HG02870 (cell line): Measurements from ENCODE around the gene ACADM.
A peak's percentile ranks its signal among the peaks of the same experiment; 100 is the strongest.
"Not testable (repeated sequence)": the region's sequence is repeated elsewhere in the genome, so short reads cannot be mapped to it uniquely, and the experiment has no call there.

Experiments
- ATAC-seq: cut with Tn5 transposase; IDR thresholded peaks from one replicate; pipeline ENCODE4 v1.9.1; 2021; ENCODE audit warnings: mild to moderate bottlenecking, moderate library complexity; ENCODE audit not compliant: unreplicated experiment

Gene ACADM

GRCh38 chr1:75733661-75734060 is 9.2 kb downstream of the ACADM start:
- no peak for ATAC-seq

- no peak for ATAC-seq
Observed at GRCh38 chr1:75736016-75736415, 11.5 kb downstream of the ACADM start.

- ATAC-seq: no peak
Observed at GRCh38 chr1:75742047-75742625, 17.6 kb downstream of the ACADM start.

- ATAC-seq: peak; percentile 89
Observed at GRCh38 chr1:75745276-75745675, 20.8 kb downstream of the ACADM start.

GRCh38 chr1:75757210-75757609 is 32.7 kb downstream of the ACADM start:
- ATAC-seq: not testable (repeated sequence)

- not testable (repeated sequence) for ATAC-seq
Observed at GRCh38 chr1:75758543-75758942, 34.0 kb downstream of the ACADM start.

- ATAC-seq: no peak
Observed at GRCh38 chr1:75764057-75764655, 39.6 kb downstream of the ACADM start.

GRCh38 chr1:75765697-75766355 is 41.3 kb downstream of the ACADM start:
- ATAC-seq: no peak

- no peak for ATAC-seq
Observed at GRCh38 chr1:75768016-75768415, 43.5 kb downstream of the ACADM start.

GRCh38 chr1:75770761-75771160 is 46.3 kb downstream of the ACADM start:
- ATAC-seq: no peak

- ATAC-seq: no peak
Observed at GRCh38 chr1:75771978-75772377, 47.5 kb downstream of the ACADM start.

GRCh38 chr1:75777812-75778211 is 53.3 kb downstream of the ACADM start:
- ATAC-seq: not testable (repeated sequence)

GRCh38 chr1:75778694-75779093 is 54.2 kb downstream of the ACADM start:
- ATAC-seq: not testable (repeated sequence)

GRCh38 chr1:75780183-75780582 is 55.7 kb downstream of the ACADM start:
- ATAC-seq: not testable (repeated sequence)

- not testable (repeated sequence) for ATAC-seq
Observed at GRCh38 chr1:75783920-75784319, 59.4 kb downstream of the ACADM start.

GRCh38 chr1:75785320-75785982 is 60.9 kb downstream of the ACADM start:
- peak; percentile 17 for ATAC-seq

- ATAC-seq: peak; percentile 56
Observed at GRCh38 chr1:75785983-75786853, 61.7 kb downstream of the ACADM start, which contains the start of gene RABGGTB. RABGGTB (plus strand) TSS chr1:75786256; CDS start chr1:75786272, 16 bp downstream.

- ATAC-seq: no peak
Observed at GRCh38 chr1:75786901-75787493, 62.5 kb downstream of the ACADM start.

- no peak for ATAC-seq
Observed at GRCh38 chr1:75787524-75787923, 63.0 kb downstream of the ACADM start.

GRCh38 chr1:75789988-75790387 is 65.5 kb downstream of the ACADM start:
- ATAC-seq: no peak
